HepG2 (cell line): ENCODE data around the gene SRP68. TPM values are rescaled to one million over a fixed set of nuclear protein-coding genes. Genes with fewer than 3 reads are reported as not detected.

Experiments
- ARID4A ChIP-seq: sonication (generic); formaldehyde crosslinking; IDR thresholded peaks from 2 replicates; pipeline ENCODE4 v1.5.0; 2020; ENCODE audit warnings: mild to moderate bottlenecking, missing genetic modification reagents, borderline replicate concordance
- BRF2 ChIP-seq: sonication (generic); formaldehyde crosslinking; IDR thresholded peaks from 2 replicates; pipeline ENCODE4 v1.8.1; 2022; ENCODE audit warnings: mild to moderate bottlenecking, missing genetic modification reagents
- CEBPZ ChIP-seq: IDR thresholded peaks from 2 replicates; pipeline ENCODE4 v1.6.1; 2012; ENCODE audit warnings: low read length, improper control_type of control experiment
- CENPX ChIP-seq: sonication (generic); formaldehyde crosslinking; IDR thresholded peaks from 2 replicates; pipeline ENCODE4 v1.9.0; 2021; ENCODE audit warnings: mild to moderate bottlenecking, missing genetic modification reagents, moderate library complexity
- FOXK2 ChIP-seq: fragments of 450-650 bp; IDR thresholded peaks from 2 replicates; pipeline ENCODE4 v1.6.1; 2016
- HOMEZ ChIP-seq: IDR thresholded peaks from 2 replicates; pipeline ENCODE4 v1.6.1; 2016; ENCODE audit warnings: low read depth
- MTA3 ChIP-seq: sonication (generic); formaldehyde crosslinking; IDR thresholded peaks from 2 replicates; pipeline ENCODE4 v1.4.0; 2020; ENCODE audit warnings: missing genetic modification reagents
- POLR2AphosphoS5 ChIP-seq: IDR thresholded peaks from 2 replicates; pipeline ENCODE4 v1.6.1; 2012; ENCODE audit warnings: low read depth, low read length
- ZMYM2 ChIP-seq: sonication (generic); formaldehyde crosslinking; IDR thresholded peaks from 2 replicates; pipeline ENCODE4 v1.8.0; 2022; ENCODE audit warnings: mild to moderate bottlenecking, missing genetic modification reagents
- ZNF20 ChIP-seq: sonication (generic); formaldehyde crosslinking; IDR thresholded peaks from 2 replicates; pipeline ENCODE4 v1.4.0; 2020; ENCODE audit warnings: mild to moderate bottlenecking, moderate library complexity, missing genetic modification reagents
- ZNF484 ChIP-seq: sonication (generic); formaldehyde crosslinking; IDR thresholded peaks from 2 replicates; pipeline ENCODE4 v1.5.1; 2020; ENCODE audit warnings: mild to moderate bottlenecking, low read depth, missing genetic modification reagents, borderline replicate concordance
- ZNF615 ChIP-seq: sonication (generic); formaldehyde crosslinking; IDR thresholded peaks from 2 replicates; pipeline ENCODE4 v1.5.0; 2020; ENCODE audit warnings: mild to moderate bottlenecking, missing genetic modification reagents, borderline replicate concordance
- ZNF800 ChIP-seq: sonication (generic); formaldehyde crosslinking; IDR thresholded peaks from 2 replicates; pipeline ENCODE4 v1.4.0; 2020; ENCODE audit warnings: missing genetic modification reagents
- polyA plus RNA-seq, 8 experiments: library from polyadenylated mRNA; depleted of rRNA in 3 of 8; stranded (reverse) in 7 of 8; unstranded in 1 of 8; fragments of >200 nt; fragmentation: Illumina TruSeq in 4 of 8; extraction: Trizol in 4 of 8; gene quantifications; 2 replicates each; pipeline versions ENCODE4 v1.2.1 to v1.2.3, GENCODE V29; 2011 to 2016; ENCODE audit warnings: low read depth in 4 of 8, missing spikeins in 1 of 8, mixed read lengths in 1 of 8; ENCODE audit not compliant: insufficient read depth in 1 of 8
- total RNA-seq, 5 experiments: library from RNA; depleted of rRNA; stranded (reverse); fragments of >200 nt; fragmentation: Illumina TruSeq; extraction: Trizol; gene quantifications; 2 replicates each; pipeline ENCODE4 v1.2.3, GENCODE V29; 2016; ENCODE audit warnings: low read depth in 1 of 5

SRP68 gene
- total and polyA plus RNA-seq, 2 of the 13 experiments (the other 11 are each of a cell fraction or from before 2014, with no cell fraction given), result 39.8 to 74.3 TPM

GRCh38 chr17:75996665-75997590 lies 75.4 kb downstream of the SRP68 start (continued):
- TF ChIP-seq CENPX (CRISPR knock-in tag), result no peak
- TF ChIP-seq ZNF484, result no peak
- TF ChIP-seq ZMYM2 (CRISPR knock-in tag), result no peak
- TF ChIP-seq ZNF800, result peak; percentile 51; the same call in 1 of the 2 replicates
- no peak for TF ChIP-seq CEBPZ
- TF ChIP-seq BRF2, result no peak
- TF ChIP-seq ARID4A (CRISPR knock-in tag), result peak; percentile 77; the same call in 1 of the 2 replicates
- TF ChIP-seq ZNF20 (CRISPR knock-in tag), result no peak
- TF ChIP-seq HOMEZ, result no peak; the same call in 1 of the 2 replicates
- TF ChIP-seq FOXK2, result peak; percentile 79
- TF ChIP-seq MTA3 (CRISPR knock-in tag), result no peak
- TF ChIP-seq POLR2AphosphoS5, result peak; percentile 75
- TF ChIP-seq ZNF615 (CRISPR knock-in tag), result no peak; the same call in 1 of the 2 replicates
